ENCODE results near the gene NOSTRIN.

The NOSTRIN gene

GRCh38 chr2:168809537-168809936, 7.1 kb downstream of the NOSTRIN start:
- H3K4me3 ChIP-seq (ENCODE audit: low read length): no peak overlapping the region
- no peak for TF ChIP-seq CTCF (conservative IDR thresholded peaks at IDR 0.05; ENCODE audit: low read depth, low read length)
- DNase-seq (ENCODE audit: low read depth): no peak

- H3K4me3 ChIP-seq (ENCODE audit: low read length): no peak overlapping the region
- no peak for TF ChIP-seq CTCF (conservative IDR thresholded peaks at IDR 0.05; ENCODE audit: low read depth, low read length)
- DNase-seq (ENCODE audit: low read depth): no peak
Observed at GRCh38 chr2:168810235-168810634, 7.8 kb downstream of the NOSTRIN start.

- no peak for TF ChIP-seq CTCF (conservative IDR thresholded peaks at IDR 0.05; ENCODE audit: low read depth, low read length)
- no peak overlapping the region for H3K4me3 ChIP-seq (ENCODE audit: low read length)
- no peak for DNase-seq (ENCODE audit: low read depth)
Observed at GRCh38 chr2:168811696-168812095, 9.3 kb downstream of the NOSTRIN start.

- TF ChIP-seq CTCF (conservative IDR thresholded peaks at IDR 0.05; ENCODE audit: low read depth, low read length): no peak
Observed at GRCh38 chr2:168814046-168814445, 11.6 kb downstream of the NOSTRIN start.

GRCh38 chr2:168814939-168815907, 12.8 kb downstream of the NOSTRIN start:
- no peak overlapping the region for H3K4me3 ChIP-seq (ENCODE audit: low read length)
- TF ChIP-seq CTCF (conservative IDR thresholded peaks at IDR 0.05; ENCODE audit: low read depth, low read length): no peak
- peak; percentile 51 for DNase-seq (ENCODE audit: low read depth)

More at GRCh38 chr2:168814046-168814445, 11.6 kb downstream of the NOSTRIN start:
- no peak overlapping the region for H3K4me3 ChIP-seq (ENCODE audit: low read length)
- DNase-seq (ENCODE audit: low read depth): no peak

- peak; percentile 56 for DNase-seq (ENCODE audit: low read depth)
- H3K4me3 ChIP-seq (ENCODE audit: low read length): no peak overlapping the region
- TF ChIP-seq CTCF (conservative IDR thresholded peaks at IDR 0.05; ENCODE audit: low read depth, low read length): no peak
Observed at GRCh38 chr2:168816369-168816768, 13.9 kb downstream of the NOSTRIN start.

Data from retinal pigment epithelial cell (primary cell).